Measurements from ENCODE around the gene DLG1. TPM values are rescaled to one million over a fixed set of nuclear protein-coding genes. Genes with fewer than 3 reads are reported as not detected.
"Not testable (repeated sequence)": the region's sequence is repeated elsewhere in the genome, so short reads cannot be mapped to it uniquely, and the experiment has no call there.

The DLG1 gene
- total RNA-seq, 4 donors from 2014 or later, result 134 to 211 (median 152) TPM

GRCh38 chr3:197038679-197039462, 259.5 kb downstream of the DLG1 start:
- intact Hi-C loops (cut with DNase I; ENCODE audit: low total_unique reads) (no loop called here), in situ Hi-C loops (cut with MboI; ENCODE audit: low pct_ligation_motif_present in 1 of 4, low pct_unique_long_range_greater_than_20kb in 1 of 4, low sequenced_read_pairs in 3 of 4) (no loop called here)
- no peaks in the 10 kb centered on the region for H3K4me1 ChIP-seq
- 82 to 90% methylated on average over 8 to 14 of the region's 14 CpGs for WGBS, 2 donors (ENCODE audit: low coverage in 1 of 2)
- no peak overlapping the region for H3K4me3 ChIP-seq
- no peak overlapping the region for H3K27ac ChIP-seq
- H3K9me3 ChIP-seq, result no peaks in the 10 kb centered on the region
- H3K27me3 ChIP-seq, result peaks cover 9% of the 10 kb centered on the region
- DNase-seq, result no peak
- peaks cover 0 to 10% (median 1%) of the 10 kb centered on the region in 4 donors for H3K36me3 ChIP-seq
- TF ChIP-seq POLR2A (IDR thresholded peaks at IDR 0.05) (no peak), CTCF (IDR thresholded peaks at IDR 0.05) (no peak), POLR2AphosphoS5 (IDR thresholded peaks at IDR 0.05) (no peak), EP300 (IDR thresholded peaks at IDR 0.05; ENCODE audit: low read depth) (no peak)

- in situ Hi-C loops (cut with MboI; ENCODE audit: low pct_ligation_motif_present in 1 of 4, low pct_unique_long_range_greater_than_20kb in 1 of 4, low sequenced_read_pairs in 3 of 4), result no loop called here
- Histone ChIP-seq H3K27ac (no peak overlapping the region), H3K9me3 (no peaks in the 10 kb centered on the region), H3K4me1 (peaks cover 0 to 15% (median 2%) of the 10 kb centered on the region in 4 donors), H3K27me3 (peaks cover 9% of the 10 kb centered on the region), H3K4me3 (no peak overlapping the region), H3K36me3 (no peaks in the 10 kb centered on the region)
- DNase-seq, result no peak
- intact Hi-C loops (cut with DNase I; ENCODE audit: low total_unique reads), result no loop called here
- TF ChIP-seq EP300 (IDR thresholded peaks at IDR 0.05; ENCODE audit: low read depth), result no peak
- TF ChIP-seq POLR2A (IDR thresholded peaks at IDR 0.05), result no peak
- no peak for TF ChIP-seq CTCF (IDR thresholded peaks at IDR 0.05)
- WGBS, 2 donors (ENCODE audit: low coverage in 1 of 2), result 54% methylated on average over 3 of the region's 3 CpGs
These were observed 262.8 kb downstream of the DLG1 start for GRCh38 chr3:197035577-197035976.

- H3K9me3 ChIP-seq; intact Hi-C loops (cut with DNase I; ENCODE audit: low total_unique reads); DNase-seq; H3K4me3 ChIP-seq; in situ Hi-C loops (cut with MboI; ENCODE audit: low pct_ligation_motif_present in 1 of 4, low pct_unique_long_range_greater_than_20kb in 1 of 4, low sequenced_read_pairs in 3 of 4); H3K27ac ChIP-seq; H3K27me3 ChIP-seq; H3K36me3 ChIP-seq: not testable (repeated sequence)
- WGBS, 2 donors (ENCODE audit: low coverage in 1 of 2), result 66 to 80% methylated on average over 4 to 5 of the region's 5 CpGs
- peaks cover 0 to 19% (median 4%) of the 10 kb centered on the region in 4 donors for H3K4me1 ChIP-seq
These were observed 263.6 kb downstream of the DLG1 start for GRCh38 chr3:197034778-197035177.

GRCh38 chr3:197033764-197034163, 264.6 kb downstream of the DLG1 start:
- H3K4me3 ChIP-seq; H3K9me3 ChIP-seq; H3K36me3 ChIP-seq; intact Hi-C loops (cut with DNase I; ENCODE audit: low total_unique reads); in situ Hi-C loops (cut with MboI; ENCODE audit: low pct_ligation_motif_present in 1 of 4, low pct_unique_long_range_greater_than_20kb in 1 of 4, low sequenced_read_pairs in 3 of 4); H3K27ac ChIP-seq; DNase-seq: not testable (repeated sequence)
- H3K27me3 ChIP-seq, result peaks cover 18% of the 10 kb centered on the region
- 69% methylated on average over 3 of the region's 3 CpGs; no CpG with 5 or more reads in 1 of the 2 donors for WGBS, 2 donors (ENCODE audit: low coverage in 1 of 2)
- peaks cover 5 to 29% (median 14%) of the 10 kb centered on the region in 4 donors for H3K4me1 ChIP-seq

- in situ Hi-C loops (cut with MboI; ENCODE audit: low pct_ligation_motif_present in 1 of 4, low pct_unique_long_range_greater_than_20kb in 1 of 4, low sequenced_read_pairs in 3 of 4), result no loop called here
- TF ChIP-seq POLR2AphosphoS5 (IDR thresholded peaks at IDR 0.05) (peak; percentile 8 to 65 (median 60)), EP300 (IDR thresholded peaks at IDR 0.05; ENCODE audit: low read depth) (no peak)
- peak overlapping the region in 3 of 4 donors; percentile 6 to 30 (median 16) for H3K27ac ChIP-seq
These were observed 266.8 kb downstream of the DLG1 start for GRCh38 chr3:197031315-197032285.

More at GRCh38 chr3:197031315-197032285, 266.8 kb downstream of the DLG1 start:
- no peaks in the 10 kb centered on the region for H3K36me3 ChIP-seq
- H3K27me3 ChIP-seq, result peaks cover 18% of the 10 kb centered on the region
- no peaks in the 10 kb centered on the region for H3K9me3 ChIP-seq
- intact Hi-C loops (cut with DNase I; ENCODE audit: low total_unique reads), result no loop called here
- H3K4me3 ChIP-seq, result no peak overlapping the region
- WGBS, 2 donors (ENCODE audit: low coverage in 1 of 2), result 20 to 46% methylated on average over 2 to 12 of the region's 12 CpGs
- peaks cover 5 to 31% (median 16%) of the 10 kb centered on the region in 4 donors for H3K4me1 ChIP-seq
- peak; percentile 73 for DNase-seq

Data from transverse colon (tissue), 4 donors.